HepG2 (cell line): ENCODE data around the gene NSMCE1. TPM values are rescaled to one million over a fixed set of nuclear protein-coding genes. Genes with fewer than 3 reads are reported as not detected.
A peak's percentile ranks its signal among the peaks of the same experiment; 100 is the strongest.

Source experiments
- ATF3 ChIP-seq: sonication (generic); formaldehyde crosslinking; IDR thresholded peaks from 2 replicates; pipeline ENCODE4 v1.4.0; 2020; ENCODE audit warnings: missing genetic modification reagents
- BORCS8-MEF2B ChIP-seq: sonication (generic); formaldehyde crosslinking; IDR thresholded peaks from 2 replicates; pipeline ENCODE4 v1.8.0; 2022; ENCODE audit warnings: mild to moderate bottlenecking, missing genetic modification reagents
- CREM ChIP-seq, 2 experiments: sonication (generic) in 1 of 2; formaldehyde crosslinking in 1 of 2; IDR thresholded peaks; 2 replicates each; pipeline versions ENCODE4 v1.4.0 to v1.6.1; 2016 to 2020; ENCODE audit warnings: antibody characterized with exemption in 1 of 2, mild to moderate bottlenecking in 1 of 2, missing genetic modification reagents in 1 of 2
- FOXO1 ChIP-seq: sonication (generic); formaldehyde crosslinking; IDR thresholded peaks from 2 replicates; pipeline ENCODE4 v1.4.0; 2020; ENCODE audit warnings: missing genetic modification reagents
- FUBP1 ChIP-seq: sonication (generic); formaldehyde crosslinking; IDR thresholded peaks from 2 replicates; pipeline ENCODE4 v1.5.1; 2020; ENCODE audit warnings: missing genetic modification reagents, mild to moderate bottlenecking, borderline replicate concordance
- HDAC2 ChIP-seq: sonication (generic); formaldehyde crosslinking; IDR thresholded peaks from 2 replicates; pipeline ENCODE4 v1.4.0; 2020; ENCODE audit warnings: missing genetic modification reagents
- KDM6A ChIP-seq: IDR thresholded peaks from 2 replicates; pipeline ENCODE4 v1.6.1; 2016; ENCODE audit warnings: low read depth
- MTA3 ChIP-seq: sonication (generic); formaldehyde crosslinking; IDR thresholded peaks from 2 replicates; pipeline ENCODE4 v1.4.0; 2020; ENCODE audit warnings: missing genetic modification reagents
- MZF1 ChIP-seq: sonication (generic); formaldehyde crosslinking; IDR thresholded peaks from 2 replicates; pipeline ENCODE4 v1.8.1; 2023; ENCODE audit warnings: mild to moderate bottlenecking, missing genetic modification reagents, borderline replicate concordance
- NR2F6 ChIP-seq, 2 experiments: IDR thresholded peaks; 2 replicates each; pipeline ENCODE4 v1.6.1; 2016; ENCODE audit warnings: antibody characterized with exemption in 1 of 2, mild to moderate bottlenecking in 1 of 2
- NRL ChIP-seq: sonication (generic); formaldehyde crosslinking; IDR thresholded peaks from 2 replicates; pipeline ENCODE4 v1.5.0; 2020; ENCODE audit warnings: missing genetic modification reagents, mild to moderate bottlenecking, moderate library complexity, borderline replicate concordance
- PRDM10 ChIP-seq: sonication (generic); formaldehyde crosslinking; IDR thresholded peaks from 2 replicates; pipeline ENCODE4 v1.4.0; 2020; ENCODE audit warnings: low read depth, missing genetic modification reagents
- SALL1 ChIP-seq: sonication (generic); formaldehyde crosslinking; IDR thresholded peaks from 2 replicates; pipeline ENCODE4 v1.8.0; 2022; ENCODE audit warnings: mild to moderate bottlenecking, missing genetic modification reagents
- TGIF2 ChIP-seq: IDR thresholded peaks from 2 replicates; pipeline ENCODE4 v1.6.1; 2016; ENCODE audit warnings: control low read depth, missing compliant biosample characterization
- TRIM24 ChIP-seq: sonication (generic); formaldehyde crosslinking; IDR thresholded peaks from 2 replicates; pipeline ENCODE4 v1.8.0; 2022; ENCODE audit warnings: mild to moderate bottlenecking, missing genetic modification reagents
- ZNF276 ChIP-seq: sonication (generic); formaldehyde crosslinking; IDR thresholded peaks from 2 replicates; pipeline ENCODE4 v1.4.0; 2020; ENCODE audit warnings: mild to moderate bottlenecking, low read depth, missing genetic modification reagents
- ZNF354B ChIP-seq: sonication (generic); formaldehyde crosslinking; IDR thresholded peaks from 2 replicates; pipeline ENCODE4 v1.8.0; 2022; ENCODE audit warnings: mild to moderate bottlenecking, missing genetic modification reagents
- ZNF704 ChIP-seq: sonication (generic); formaldehyde crosslinking; IDR thresholded peaks from 2 replicates; pipeline ENCODE4 v1.8.1; 2023; ENCODE audit warnings: mild to moderate bottlenecking, inconsistent platforms, moderate library complexity, missing genetic modification reagents, borderline replicate concordance
- ZNF839 ChIP-seq: sonication (generic); formaldehyde crosslinking; IDR thresholded peaks from 2 replicates; pipeline ENCODE4 v1.4.0; 2020; ENCODE audit warnings: missing genetic modification reagents, mild to moderate bottlenecking, borderline replicate concordance
- ZNF850 ChIP-seq: sonication (generic); formaldehyde crosslinking; conservative IDR thresholded peaks from 2 replicates; pipeline ENCODE4 v1.9.0; 2021; ENCODE audit warnings: mild to moderate bottlenecking, missing genetic modification reagents
- ZSCAN30 ChIP-seq: sonication (generic); formaldehyde crosslinking; IDR thresholded peaks from 2 replicates; pipeline ENCODE4 v1.5.0; 2020; ENCODE audit warnings: mild to moderate bottlenecking, missing genetic modification reagents
- polyA plus RNA-seq, 8 experiments: library from polyadenylated mRNA; depleted of rRNA in 3 of 8; stranded (reverse) in 7 of 8; unstranded in 1 of 8; fragments of >200 nt; fragmentation: Illumina TruSeq in 4 of 8; extraction: Trizol in 4 of 8; gene quantifications; 2 replicates each; pipeline versions ENCODE4 v1.2.1 to v1.2.3, GENCODE V29; 2011 to 2016; ENCODE audit warnings: low read depth in 4 of 8, missing spikeins in 1 of 8, mixed read lengths in 1 of 8; ENCODE audit not compliant: insufficient read depth in 1 of 8
- total RNA-seq, 5 experiments: library from RNA; depleted of rRNA; stranded (reverse); fragments of >200 nt; fragmentation: Illumina TruSeq; extraction: Trizol; gene quantifications; 2 replicates each; pipeline ENCODE4 v1.2.3, GENCODE V29; 2016; ENCODE audit warnings: low read depth in 1 of 5

The NSMCE1 gene
- total and polyA plus RNA-seq, 2 of the 13 experiments (the other 11 are each of a cell fraction or from before 2014, with no cell fraction given) = 42.7 to 52.9 TPM

- TF ChIP-seq CREM (IDR thresholded peaks at IDR 0.05) (0 out of 2 replicates have a peak, but pooled peaks have one; percentile 12), CREM (CRISPR knock-in tag; IDR thresholded peaks at IDR 0.05) (no peak), ZNF276 (CRISPR knock-in tag) (no peak), MZF1 (CRISPR knock-in tag) (no peak), FOXO1 (CRISPR knock-in tag) (peak; percentile 55), SALL1 (CRISPR knock-in tag) (no peak), ZSCAN30 (CRISPR knock-in tag) (no peak), ZNF704 (CRISPR knock-in tag) (no peak), ATF3 (CRISPR knock-in tag) (peak; percentile 74; the same call in 1 of the 2 replicates), MTA3 (CRISPR knock-in tag) (no peak), TGIF2 (0 out of 2 replicates have a peak, but pooled peaks have one; percentile 12), BORCS8-MEF2B (CRISPR knock-in tag) (no peak), FUBP1 (CRISPR knock-in tag) (no peak), ZNF839 (CRISPR knock-in tag) (no peak), KDM6A (no peak), PRDM10 (CRISPR knock-in tag) (0 out of 2 replicates have a peak, but pooled peaks have one; percentile 22), ZNF850 (no peak), HDAC2 (CRISPR knock-in tag) (peak; percentile 55; the same call in 1 of the 2 replicates), ZNF354B (no peak), TRIM24 (CRISPR knock-in tag) (no peak), NRL (CRISPR knock-in tag) (no peak), NR2F6 (IDR thresholded peaks at IDR 0.05) (0 out of 2 replicates have a peak, but pooled peaks have one; percentile 13), NR2F6 (CRISPR knock-in tag; IDR thresholded peaks at IDR 0.05) (0 out of 2 replicates have a peak, but pooled peaks have one; percentile 19)
Observed at GRCh38 chr16:27258241-27258734, 10.3 kb downstream of the NSMCE1 start (continued).
